ENCODE measurements around the gene FRMPD2. TPM values are rescaled to one million over a fixed set of nuclear protein-coding genes. Genes with fewer than 3 reads are reported as not detected.

The FRMPD2 gene
- total RNA-seq, 2 experiments from 2014 or later = not detected

- Mint-ChIP-seq H3K4me3 (no peak overlapping the region), H3K36me3 (no peaks in the 10 kb centered on the region), H3K27me3 (peaks cover 20% of the 10 kb centered on the region), H3K4me1 (no peaks in the 10 kb centered on the region), H3K9me3 (ENCODE audit: low read depth) (no peaks in the 10 kb centered on the region), H3K27ac (no peak overlapping the region)
- CTCF ChIA-PET = no interaction called here
- DNase-seq (no peak), ATAC-seq (no peak)
Measured at GRCh38 chr10:48210391-48210790, 64.1 kb downstream of the FRMPD2 start.

GRCh38 chr10:48209241-48209640, 65.3 kb downstream of the FRMPD2 start:
- Mint-ChIP-seq H3K27me3 (peaks cover 26% of the 10 kb centered on the region), H3K36me3 (no peaks in the 10 kb centered on the region), H3K9me3 (ENCODE audit: low read depth) (no peaks in the 10 kb centered on the region), H3K4me3 (no peak overlapping the region), H3K27ac (no peak overlapping the region), H3K4me1 (no peaks in the 10 kb centered on the region)
- DNase-seq = no peak
- ATAC-seq = no peak
- CTCF ChIA-PET = no interaction called here

- no peak overlapping the region for H3K4me3 Mint-ChIP-seq
- ATAC-seq (no peak), DNase-seq (no peak)
- H3K27me3 Mint-ChIP-seq = peaks cover 25% of the 10 kb centered on the region
- no peaks in the 10 kb centered on the region for H3K4me1 Mint-ChIP-seq
- CTCF ChIA-PET = interaction anchor here (0.6 kb wide), 1 partner anchor 14 kb away, joined by 3 read pairs; no protein-coding TSS in a partner anchor
- H3K27ac Mint-ChIP-seq = no peak overlapping the region
- no peaks in the 10 kb centered on the region for H3K36me3 Mint-ChIP-seq
- H3K9me3 Mint-ChIP-seq (ENCODE audit: low read depth) = no peaks in the 10 kb centered on the region
Measured at GRCh38 chr10:48207853-48208252, 66.6 kb downstream of the FRMPD2 start.

- DNase-seq (peak; percentile 23), ATAC-seq (no peak)
- Mint-ChIP-seq H3K27me3 (peaks cover 20% of the 10 kb centered on the region), H3K9me3 (ENCODE audit: low read depth) (no peaks in the 10 kb centered on the region), H3K27ac (no peak overlapping the region), H3K4me1 (no peaks in the 10 kb centered on the region), H3K4me3 (no peak overlapping the region), H3K36me3 (no peaks in the 10 kb centered on the region)
- CTCF ChIA-PET = no interaction called here
Measured at GRCh38 chr10:48206482-48207250, 67.8 kb downstream of the FRMPD2 start.

- Mint-ChIP-seq H3K4me3 (no peak overlapping the region), H3K4me1 (no peaks in the 10 kb centered on the region), H3K27me3 (peaks cover 23% of the 10 kb centered on the region), H3K36me3 (no peaks in the 10 kb centered on the region), H3K27ac (no peak overlapping the region), H3K9me3 (ENCODE audit: low read depth) (no peaks in the 10 kb centered on the region)
- ATAC-seq (no peak), DNase-seq (peak; percentile 25)
- CTCF ChIA-PET = no interaction called here
Measured at GRCh38 chr10:48205918-48206317, 68.6 kb downstream of the FRMPD2 start.

- CTCF ChIA-PET = no interaction called here
- no peak for ATAC-seq
- DNase-seq = no peak
- no peaks in the 10 kb centered on the region for H3K9me3 Mint-ChIP-seq (ENCODE audit: low read depth)
- H3K27ac Mint-ChIP-seq = no peak overlapping the region
- no peak overlapping the region for H3K4me3 Mint-ChIP-seq
- H3K27me3 Mint-ChIP-seq = peaks cover 15% of the 10 kb centered on the region
- H3K36me3 Mint-ChIP-seq = no peaks in the 10 kb centered on the region
- H3K4me1 Mint-ChIP-seq = no peaks in the 10 kb centered on the region
Measured at GRCh38 chr10:48199580-48200377, 74.7 kb downstream of the FRMPD2 start.

GRCh38 chr10:48197236-48197899, 77.1 kb downstream of the FRMPD2 start:
- Mint-ChIP-seq H3K27me3 (peaks cover 7% of the 10 kb centered on the region), H3K4me1 (no peaks in the 10 kb centered on the region), H3K9me3 (ENCODE audit: low read depth) (no peaks in the 10 kb centered on the region), H3K4me3 (no peak overlapping the region), H3K36me3 (no peaks in the 10 kb centered on the region), H3K27ac (no peak overlapping the region)
- DNase-seq = no peak
- CTCF ChIA-PET = no interaction called here
- ATAC-seq = no peak

GRCh38 chr10:48195803-48196202, 78.7 kb downstream of the FRMPD2 start:
- CTCF ChIA-PET = interaction anchor here (1.2 kb wide), 1 partner anchor 9 kb away, joined by 3 read pairs; no protein-coding TSS in a partner anchor
- Mint-ChIP-seq H3K36me3 (no peaks in the 10 kb centered on the region), H3K9me3 (ENCODE audit: low read depth) (no peaks in the 10 kb centered on the region), H3K27me3 (peaks cover 8% of the 10 kb centered on the region), H3K4me3 (no peak overlapping the region), H3K4me1 (no peaks in the 10 kb centered on the region), H3K27ac (no peak overlapping the region)
- no peak for DNase-seq
- no peak for ATAC-seq

GRCh38 chr10:48194830-48195229, 79.7 kb downstream of the FRMPD2 start:
- ATAC-seq = no peak
- CTCF ChIA-PET = no interaction called here
- H3K4me1 Mint-ChIP-seq = no peaks in the 10 kb centered on the region

GRCh38 chr10:48193556-48193955, 80.9 kb downstream of the FRMPD2 start:
- Mint-ChIP-seq H3K27ac (no peak overlapping the region), H3K36me3 (no peaks in the 10 kb centered on the region), H3K27me3 (peaks cover 4% of the 10 kb centered on the region), H3K4me1 (no peaks in the 10 kb centered on the region), H3K4me3 (no peak overlapping the region), H3K9me3 (ENCODE audit: low read depth) (no peaks in the 10 kb centered on the region)
- CTCF ChIA-PET = interaction anchor here (0.7 kb wide), 1 partner anchor 14 kb away, joined by 3 read pairs; no protein-coding TSS in a partner anchor
- ATAC-seq = no peak
- no peak for DNase-seq

More at GRCh38 chr10:48194830-48195229, 79.7 kb downstream of the FRMPD2 start:
- Mint-ChIP-seq H3K36me3 (no peaks in the 10 kb centered on the region), H3K9me3 (ENCODE audit: low read depth) (no peaks in the 10 kb centered on the region), H3K27ac (no peak overlapping the region), H3K4me3 (no peak overlapping the region), H3K27me3 (peaks cover 8% of the 10 kb centered on the region)
- DNase-seq = no peak

GRCh38 chr10:48192881-48193450, 81.5 kb downstream of the FRMPD2 start:
- peaks cover 4% of the 10 kb centered on the region for H3K27me3 Mint-ChIP-seq
- H3K4me3 Mint-ChIP-seq = no peak overlapping the region
- ATAC-seq = no peak
- no peak for DNase-seq
- CTCF ChIA-PET = no interaction called here
- H3K27ac Mint-ChIP-seq = no peak overlapping the region
- no peaks in the 10 kb centered on the region for H3K4me1 Mint-ChIP-seq
- no peaks in the 10 kb centered on the region for H3K9me3 Mint-ChIP-seq (ENCODE audit: low read depth)
- no peaks in the 10 kb centered on the region for H3K36me3 Mint-ChIP-seq

GRCh38 chr10:48187713-48188485, 86.6 kb downstream of the FRMPD2 start:
- H3K27me3 Mint-ChIP-seq = peaks cover 16% of the 10 kb centered on the region
- ATAC-seq = no peak
- H3K9me3 Mint-ChIP-seq (ENCODE audit: low read depth) = no peaks in the 10 kb centered on the region
- CTCF ChIA-PET = no interaction called here
- H3K4me1 Mint-ChIP-seq = no peaks in the 10 kb centered on the region
- no peak overlapping the region for H3K4me3 Mint-ChIP-seq
- H3K36me3 Mint-ChIP-seq = no peaks in the 10 kb centered on the region
- H3K27ac Mint-ChIP-seq = no peak overlapping the region
- DNase-seq = no peak

- CTCF ChIA-PET = no interaction called here
- ATAC-seq (no peak), DNase-seq (no peak)
- Mint-ChIP-seq H3K9me3 (ENCODE audit: low read depth) (no peaks in the 10 kb centered on the region), H3K27ac (no peak overlapping the region), H3K36me3 (no peaks in the 10 kb centered on the region), H3K4me1 (no peaks in the 10 kb centered on the region), H3K27me3 (peaks cover 15% of the 10 kb centered on the region), H3K4me3 (no peak overlapping the region)
Measured at GRCh38 chr10:48187126-48187525, 87.4 kb downstream of the FRMPD2 start.

Measured in activated CD8-positive, alpha-beta memory T cell treated with anti-CD3 and anti-CD28 coated beads, Interleukin-2, amount 10 ng/mL, durations not matched to agents 7 days and 5 days (primary cell).